ENCODE results near the gene ZNF296. TPM values are rescaled to one million over a fixed set of nuclear protein-coding genes. Genes with fewer than 3 reads are reported as not detected.

Gene ZNF296
- total RNA-seq, 2 experiments from 2014 or later, result 3.1 to 4.8 TPM

- POLR2A ChIA-PET, result no interaction called here
- intact Hi-C loops (cut with DNase I, micrococcal nuclease), result no loop called here
- H3K9me3 Mint-ChIP-seq (ENCODE audit: low read depth), result no peaks in the 10 kb centered on the region
- CTCF ChIA-PET, result interaction anchor here (1.1 to 1.5 kb wide), 2 partner anchors 9 to 32 kb away, joined by 5 to 6 read pairs; partner anchors contain the start of gene CLASRP
- no peaks in the 10 kb centered on the region for H3K27me3 Mint-ChIP-seq
- peaks cover 20% of the 10 kb centered on the region for H3K36me3 Mint-ChIP-seq (ENCODE audit: low read depth)
- no peak overlapping the region for H3K27ac Mint-ChIP-seq
- H3K4me3 Mint-ChIP-seq, result no peak overlapping the region
- ATAC-seq (no peak), DNase-seq (no peak)
- H3K4me1 Mint-ChIP-seq, result peaks cover 6% of the 10 kb centered on the region
Observed at GRCh38 chr19:45071545-45071938, 4.7 kb downstream of the ZNF296 start.

- no peak for DNase-seq
- POLR2A ChIA-PET, result no interaction called here
- CTCF ChIA-PET, result interaction anchor here (1.1 to 1.2 kb wide), 2 partner anchors 8 to 11 kb away, joined by 5 to 6 read pairs; no protein-coding TSS in a partner anchor
- H3K9me3 Mint-ChIP-seq (ENCODE audit: low read depth), result no peaks in the 10 kb centered on the region
- ATAC-seq, result no peak
- H3K27me3 Mint-ChIP-seq, result no peaks in the 10 kb centered on the region
- no peak overlapping the region for H3K27ac Mint-ChIP-seq
- peaks cover 20% of the 10 kb centered on the region for H3K36me3 Mint-ChIP-seq (ENCODE audit: low read depth)
- no peak overlapping the region for H3K4me3 Mint-ChIP-seq
- intact Hi-C loops (cut with DNase I, micrococcal nuclease), result no loop called here
- peaks cover 5% of the 10 kb centered on the region for H3K4me1 Mint-ChIP-seq
Observed at GRCh38 chr19:45070861-45071544, 5.3 kb downstream of the ZNF296 start.

- intact Hi-C loops (cut with DNase I, micrococcal nuclease), result no loop called here
- DNase-seq, result no peak
- H3K4me3 Mint-ChIP-seq, result no peak overlapping the region
- H3K27me3 Mint-ChIP-seq, result no peaks in the 10 kb centered on the region
- peaks cover 5% of the 10 kb centered on the region for H3K4me1 Mint-ChIP-seq
- H3K27ac Mint-ChIP-seq, result no peak overlapping the region
- POLR2A ChIA-PET, result no interaction called here
- no peaks in the 10 kb centered on the region for H3K9me3 Mint-ChIP-seq (ENCODE audit: low read depth)
- CTCF ChIA-PET, result interaction anchor here (1.2 kb wide), 1 partner anchor 11 kb away, joined by 5 read pairs; no protein-coding TSS in a partner anchor
- ATAC-seq, result no peak
- peaks cover 24% of the 10 kb centered on the region for H3K36me3 Mint-ChIP-seq (ENCODE audit: low read depth)
Observed at GRCh38 chr19:45070214-45070613, 6.1 kb downstream of the ZNF296 start.

GRCh38 chr19:45069056-45069455 lies 7.2 kb downstream of the ZNF296 start:
- Mint-ChIP-seq H3K27ac (no peak overlapping the region), H3K4me3 (no peak overlapping the region)

GRCh38 chr19:45068041-45068440 lies 8.2 kb downstream of the ZNF296 start:
- ChIA-PET POLR2A (no interaction called here), CTCF (no interaction called here)
- H3K4me1 Mint-ChIP-seq, result no peaks in the 10 kb centered on the region
- peaks cover 28% of the 10 kb centered on the region for H3K36me3 Mint-ChIP-seq (ENCODE audit: low read depth)
- ATAC-seq (no peak), DNase-seq (no peak)
- no peaks in the 10 kb centered on the region for H3K9me3 Mint-ChIP-seq (ENCODE audit: low read depth)
- H3K27ac Mint-ChIP-seq, result no peak overlapping the region
- no peaks in the 10 kb centered on the region for H3K27me3 Mint-ChIP-seq
- intact Hi-C loops (cut with DNase I, micrococcal nuclease), result no loop called here
- H3K4me3 Mint-ChIP-seq, result no peak overlapping the region

More at GRCh38 chr19:45069056-45069455, 7.2 kb downstream of the ZNF296 start:
- ATAC-seq (no peak), DNase-seq (no peak)
- intact Hi-C loops (cut with DNase I, micrococcal nuclease), result no loop called here
- H3K9me3 Mint-ChIP-seq (ENCODE audit: low read depth), result no peaks in the 10 kb centered on the region
- peaks cover 28% of the 10 kb centered on the region for H3K36me3 Mint-ChIP-seq (ENCODE audit: low read depth)
- ChIA-PET CTCF (interaction anchor here (0.9 kb wide), 1 partner anchor 9 kb away, joined by 3 read pairs; no protein-coding TSS in a partner anchor), POLR2A (interaction anchor here (0.6 kb wide), 2 partner anchors 43 to 140 kb away, joined by 4 to 10 read pairs; no protein-coding TSS in a partner anchor)
- no peaks in the 10 kb centered on the region for H3K27me3 Mint-ChIP-seq
- H3K4me1 Mint-ChIP-seq, result no peaks in the 10 kb centered on the region

- intact Hi-C loops (cut with DNase I, micrococcal nuclease), result no loop called here
Observed at GRCh38 chr19:45066921-45067661, 9.2 kb downstream of the ZNF296 start.

GRCh38 chr19:45063851-45064801 lies 12.2 kb downstream of the ZNF296 start:
- no peak for DNase-seq
- H3K27me3 Mint-ChIP-seq, result no peaks in the 10 kb centered on the region
- no peaks in the 10 kb centered on the region for H3K4me1 Mint-ChIP-seq
- no peaks in the 10 kb centered on the region for H3K9me3 Mint-ChIP-seq (ENCODE audit: low read depth)
- H3K36me3 Mint-ChIP-seq (ENCODE audit: low read depth), result peaks cover 38% of the 10 kb centered on the region
- no peak overlapping the region for H3K27ac Mint-ChIP-seq
- no peak overlapping the region for H3K4me3 Mint-ChIP-seq
- intact Hi-C loops (cut with DNase I, micrococcal nuclease), result no loop called here
- ChIA-PET POLR2A (interaction anchor here (0.7 kb wide), 1 partner anchor 24 kb away, joined by 3 read pairs; no protein-coding TSS in a partner anchor), CTCF (no interaction called here)
- no peak for ATAC-seq

More at GRCh38 chr19:45066921-45067661, 9.2 kb downstream of the ZNF296 start:
- CTCF ChIA-PET, result no interaction called here
- ATAC-seq, result no peak
- DNase-seq, result no peak
- H3K36me3 Mint-ChIP-seq (ENCODE audit: low read depth), result peaks cover 32% of the 10 kb centered on the region
- POLR2A ChIA-PET, result no interaction called here
- no peaks in the 10 kb centered on the region for H3K4me1 Mint-ChIP-seq
- H3K27ac Mint-ChIP-seq, result no peak overlapping the region
- H3K4me3 Mint-ChIP-seq, result no peak overlapping the region
- no peaks in the 10 kb centered on the region for H3K9me3 Mint-ChIP-seq (ENCODE audit: low read depth)
- H3K27me3 Mint-ChIP-seq, result no peaks in the 10 kb centered on the region

GRCh38 chr19:45061965-45062364 lies 14.3 kb downstream of the ZNF296 start:
- DNase-seq (no peak), ATAC-seq (no peak)
- H3K27ac Mint-ChIP-seq, result no peak overlapping the region
- H3K36me3 Mint-ChIP-seq (ENCODE audit: low read depth), result peaks cover 47% of the 10 kb centered on the region
- POLR2A ChIA-PET, result no interaction called here
- H3K4me3 Mint-ChIP-seq, result no peak overlapping the region
- intact Hi-C loops (cut with DNase I, micrococcal nuclease), result no loop called here
- CTCF ChIA-PET, result interaction anchor here (0.8 to 1.2 kb wide), 2 partner anchors 10 to 31 kb away, joined by 3 to 6 read pairs; no protein-coding TSS in a partner anchor
- H3K9me3 Mint-ChIP-seq (ENCODE audit: low read depth), result no peaks in the 10 kb centered on the region
- no peaks in the 10 kb centered on the region for H3K27me3 Mint-ChIP-seq
- H3K4me1 Mint-ChIP-seq, result no peaks in the 10 kb centered on the region

- ChIA-PET CTCF (interaction anchor here (0.6 to 2.0 kb wide), 23 partner anchors 8 to 275 kb away, joined by 3 to 16 read pairs (median 3); partner anchors contain the start of genes CLASRP and RELB), POLR2A (no interaction called here)
- no peaks in the 10 kb centered on the region for H3K4me1 Mint-ChIP-seq
- H3K36me3 Mint-ChIP-seq (ENCODE audit: low read depth), result peaks cover 51% of the 10 kb centered on the region
- no peaks in the 10 kb centered on the region for H3K9me3 Mint-ChIP-seq (ENCODE audit: low read depth)
- ATAC-seq (peak; percentile 93), DNase-seq (peak; percentile 91)
- H3K27ac Mint-ChIP-seq, result no peak overlapping the region
- intact Hi-C loops (cut with DNase I, micrococcal nuclease), result loop anchor here (1.0 to 5.0 kb wide), 4 partner anchors 42 to 156 kb away; no protein-coding TSS in a partner anchor
- no peaks in the 10 kb centered on the region for H3K27me3 Mint-ChIP-seq
- no peak overlapping the region for H3K4me3 Mint-ChIP-seq
Observed at GRCh38 chr19:45059258-45059965, 16.9 kb downstream of the ZNF296 start.

GRCh38 chr19:45058622-45059159 lies 17.6 kb downstream of the ZNF296 start:
- DNase-seq (no peak), ATAC-seq (no peak)
- Mint-ChIP-seq H3K27me3 (no peaks in the 10 kb centered on the region), H3K4me3 (no peak overlapping the region), H3K36me3 (ENCODE audit: low read depth) (peaks cover 54% of the 10 kb centered on the region), H3K27ac (peak overlapping the region; percentile 31), H3K4me1 (no peaks in the 10 kb centered on the region), H3K9me3 (ENCODE audit: low read depth) (no peaks in the 10 kb centered on the region)
- ChIA-PET CTCF (interaction anchor here (0.5 to 2.0 kb wide), 15 partner anchors 7 to 181 kb away, joined by 3 to 16 read pairs (median 3); partner anchors contain the start of genes CLASRP and RELB), POLR2A (no interaction called here)
- intact Hi-C loops (cut with DNase I, micrococcal nuclease), result loop anchor here (1.0 to 5.0 kb wide), 4 partner anchors 41 to 155 kb away; no protein-coding TSS in a partner anchor

Data from activated CD4-positive, alpha-beta T cell treated with anti-CD3 and anti-CD28 coated beads for 36 hours (primary cell).